ENCODE results near the gene KDM4C. TPM values are rescaled to one million over a fixed set of nuclear protein-coding genes. Genes with fewer than 3 reads are reported as not detected.
A peak's percentile ranks its signal among the peaks of the same experiment; 100 is the strongest.

KDM4C gene
- total RNA-seq, 2 experiments from 2014 or later: 60.1 to 61.3 TPM

- Histone ChIP-seq H3K4me3 (ENCODE audit: low read length) (no peak overlapping the region), H3K27ac (ENCODE audit: low read depth in 1 of 2, low read length in 2 of 2) (peak overlapping the region; percentile 8 to 24), H3K36me3 (ENCODE audit: insufficient read depth, low read length) (peaks cover 32% of the 10 kb centered on the region), H3K27me3 (ENCODE audit: control insufficient read depth in 1 of 2, insufficient read depth in 2 of 2, low read length in 2 of 2) (no peaks in the 10 kb centered on the region), H3K4me1 (ENCODE audit: insufficient read depth, low read length) (peaks cover 42% of the 10 kb centered on the region), H3K9me3 (ENCODE audit: control insufficient read depth in 1 of 2, insufficient read depth in 1 of 2, low read length in 2 of 2) (peaks cover 0 to 8% of the 10 kb centered on the region in 2 experiments)
- TF ChIP-seq CTCF (IDR thresholded peaks at IDR 0.05): no peak
- H3K36me3 Mint-ChIP-seq (ENCODE audit: low read depth): peaks cover 81% of the 10 kb centered on the region
- peak overlapping the region; percentile 85 for H3K27ac Mint-ChIP-seq
- DNase-seq: peak in 7 of 14 experiments; percentile 5 to 69 (median 35)
- no peaks in the 10 kb centered on the region for H3K27me3 Mint-ChIP-seq
- peak; percentile 72 for ATAC-seq (ENCODE audit: poor library complexity)
- intact Hi-C loops (cut with DNase I, micrococcal nuclease): no loop called here
- ChIA-PET POLR2A (interaction anchor here (0.9 to 1.4 kb wide), 3 partner anchors 8 to 393 kb away, joined by 3 to 5 read pairs (median 4); partner anchors contain the start of gene KDM4C), CTCF (no interaction called here)
- no peaks in the 10 kb centered on the region for H3K9me3 Mint-ChIP-seq
- peaks cover 52% of the 10 kb centered on the region for H3K4me1 Mint-ChIP-seq (ENCODE audit: low read depth)
- peak overlapping the region; percentile 25 for H3K4me3 Mint-ChIP-seq
Observed at GRCh38 chr9:7150153-7150890, 392.5 kb downstream of the KDM4C start.

GRCh38 chr9:7153134-7153533 is 395.4 kb downstream of the KDM4C start:
- no peak for ATAC-seq (ENCODE audit: poor library complexity)
- Mint-ChIP-seq H3K27ac (no peak overlapping the region), H3K4me3 (no peak overlapping the region), H3K27me3 (no peaks in the 10 kb centered on the region), H3K9me3 (no peaks in the 10 kb centered on the region), H3K4me1 (ENCODE audit: low read depth) (peaks cover 52% of the 10 kb centered on the region), H3K36me3 (ENCODE audit: low read depth) (peaks cover 76% of the 10 kb centered on the region)
- Histone ChIP-seq H3K36me3 (ENCODE audit: insufficient read depth, low read length) (peaks cover 23% of the 10 kb centered on the region), H3K4me3 (ENCODE audit: low read length) (no peak overlapping the region), H3K27ac (ENCODE audit: low read depth in 1 of 2, low read length in 2 of 2) (no peak overlapping the region), H3K27me3 (ENCODE audit: control insufficient read depth in 1 of 2, insufficient read depth in 2 of 2, low read length in 2 of 2) (no peaks in the 10 kb centered on the region), H3K9me3 (ENCODE audit: control insufficient read depth in 1 of 2, insufficient read depth in 1 of 2, low read length in 2 of 2) (peaks cover 0 to 4% of the 10 kb centered on the region in 2 experiments), H3K4me1 (ENCODE audit: insufficient read depth, low read length) (peaks cover 35% of the 10 kb centered on the region)
- DNase-seq: no peak
- POLR2A ChIA-PET: no interaction called here
- TF ChIP-seq CTCF (IDR thresholded peaks at IDR 0.05): no peak
- CTCF ChIA-PET: no interaction called here
- intact Hi-C loops (cut with DNase I, micrococcal nuclease): no loop called here

- intact Hi-C loops (cut with DNase I, micrococcal nuclease): no loop called here
- Histone ChIP-seq H3K9me3 (ENCODE audit: control insufficient read depth in 1 of 2, insufficient read depth in 1 of 2, low read length in 2 of 2) (peaks cover 0 to 4% of the 10 kb centered on the region in 2 experiments), H3K4me3 (ENCODE audit: low read length) (no peak overlapping the region), H3K27me3 (ENCODE audit: control insufficient read depth in 1 of 2, insufficient read depth in 2 of 2, low read length in 2 of 2) (no peaks in the 10 kb centered on the region), H3K27ac (ENCODE audit: low read depth in 1 of 2, low read length in 2 of 2) (no peak overlapping the region), H3K4me1 (ENCODE audit: insufficient read depth, low read length) (peaks cover 30% of the 10 kb centered on the region), H3K36me3 (ENCODE audit: insufficient read depth, low read length) (peaks cover 18% of the 10 kb centered on the region)
- DNase-seq: no peak
- peaks cover 76% of the 10 kb centered on the region for H3K36me3 Mint-ChIP-seq (ENCODE audit: low read depth)
- peaks cover 52% of the 10 kb centered on the region for H3K4me1 Mint-ChIP-seq (ENCODE audit: low read depth)
- ChIA-PET CTCF (no interaction called here), POLR2A (no interaction called here)
- no peak overlapping the region for H3K27ac Mint-ChIP-seq
- no peaks in the 10 kb centered on the region for H3K9me3 Mint-ChIP-seq
- H3K27me3 Mint-ChIP-seq: no peaks in the 10 kb centered on the region
- TF ChIP-seq CTCF (IDR thresholded peaks at IDR 0.05): no peak
- ATAC-seq (ENCODE audit: poor library complexity): no peak
- H3K4me3 Mint-ChIP-seq: no peak overlapping the region
Observed at GRCh38 chr9:7153566-7153965, 395.8 kb downstream of the KDM4C start.
